Trophoblast cell (in vitro differentiated cells and primary cell): ENCODE measurements around the gene HPSE2.

Experiments used
- DNase-seq, 2 donors: peaks; one replicate each; pipeline ENCODE4 v3.0.0-alpha.2; 2016
- H2AFZ ChIP-seq: 2 replicates; pipeline ENCODE4 v1.6.1; 2013; ENCODE audit warnings: low read length, moderate library complexity, mild to moderate bottlenecking; ENCODE audit not compliant: insufficient read depth, poor library complexity
- H2AK5ac ChIP-seq: 2 replicates; pipeline ENCODE4 v1.6.1; 2013; ENCODE audit warnings: mild to moderate bottlenecking, low read length
- H2BK120ac ChIP-seq: 2 replicates; pipeline ENCODE4 v1.6.1; 2013; ENCODE audit warnings: low read length, mild to moderate bottlenecking, moderate library complexity; ENCODE audit not compliant: insufficient read depth, poor library complexity
- H2BK12ac ChIP-seq: 2 replicates; pipeline ENCODE4 v1.6.1; 2013; ENCODE audit warnings: mild to moderate bottlenecking, low read length, moderate library complexity
- H2BK5ac ChIP-seq: 2 replicates; pipeline ENCODE4 v1.6.1; 2013; ENCODE audit warnings: low read length, low read depth, moderate library complexity, mild to moderate bottlenecking; ENCODE audit not compliant: poor library complexity
- H3K14ac ChIP-seq: 2 replicates; pipeline ENCODE4 v1.6.1; 2013; ENCODE audit warnings: mild to moderate bottlenecking, low read length
- H3K18ac ChIP-seq: 2 replicates; pipeline ENCODE4 v1.6.1; 2013; ENCODE audit warnings: mild to moderate bottlenecking, low read length
- H3K23ac ChIP-seq: 2 replicates; pipeline ENCODE4 v1.6.1; 2013; ENCODE audit warnings: low read length
- H3K27ac ChIP-seq: 2 replicates; pipeline ENCODE4 v1.5.1; 2013; ENCODE audit warnings: low read depth, mild to moderate bottlenecking, inconsistent platforms, low read length, moderate library complexity
- H3K27me3 ChIP-seq: 2 replicates; pipeline ENCODE4 v1.6.1; 2013; ENCODE audit warnings: inconsistent platforms, mild to moderate bottlenecking, low read length, moderate library complexity; ENCODE audit not compliant: insufficient read depth
- H3K36me3 ChIP-seq, 2 experiments: 1 replicate in 1 of 2; 2 replicates in 1 of 2; pipeline ENCODE4 v1.6.1; 2013; ENCODE audit warnings: low read length in 2 of 2, mild to moderate bottlenecking in 2 of 2, moderate library complexity in 1 of 2; ENCODE audit not compliant: insufficient read depth in 2 of 2, control insufficient read depth in 1 of 2
- H3K4ac ChIP-seq: 2 replicates; pipeline ENCODE4 v1.6.1; 2013; ENCODE audit warnings: low read depth, mild to moderate bottlenecking, low read length, moderate library complexity
- H3K4me1 ChIP-seq, 2 experiments: 1 replicate in 1 of 2; 2 replicates in 1 of 2; pipeline ENCODE4 v1.6.1; 2013; ENCODE audit warnings: low read length in 2 of 2, mild to moderate bottlenecking in 2 of 2, moderate library complexity in 1 of 2; ENCODE audit not compliant: insufficient read depth in 2 of 2, control insufficient read depth in 1 of 2
- H3K4me2 ChIP-seq: 2 replicates; pipeline ENCODE4 v1.6.1; 2013; ENCODE audit warnings: inconsistent platforms, mild to moderate bottlenecking, low read length, moderate library complexity
- H3K4me3 ChIP-seq: 2 replicates; pipeline ENCODE4 v1.5.1; 2013; ENCODE audit warnings: mild to moderate bottlenecking, low read depth, low read length, inconsistent platforms
- H3K79me1 ChIP-seq: one replicate; pipeline ENCODE4 v1.6.1; 2013; ENCODE audit warnings: low read length
- H3K79me2 ChIP-seq: 2 replicates; pipeline ENCODE4 v1.6.1; 2013; ENCODE audit warnings: low read length, mild to moderate bottlenecking; ENCODE audit not compliant: control insufficient read depth, insufficient read depth, poor library complexity
- H3K9ac ChIP-seq: 2 replicates; pipeline ENCODE4 v1.6.1; 2013; ENCODE audit warnings: mild to moderate bottlenecking, low read length
- H3K9me3 ChIP-seq: 2 replicates; pipeline ENCODE4 v1.6.1; 2013; ENCODE audit warnings: low read depth, mild to moderate bottlenecking, control low read depth, inconsistent platforms, low read length; ENCODE audit not compliant: insufficient read depth
- H4K12ac ChIP-seq: 2 replicates; pipeline ENCODE4 v1.6.1; 2013; ENCODE audit warnings: low read depth, mild to moderate bottlenecking, low read length, moderate library complexity
- H4K8ac ChIP-seq: 2 replicates; pipeline ENCODE4 v1.6.1; 2013; ENCODE audit warnings: low read depth, mild to moderate bottlenecking, low read length, moderate library complexity
- H4K91ac ChIP-seq: one replicate; pipeline ENCODE4 v1.6.1; 2013; ENCODE audit warnings: low read depth, mild to moderate bottlenecking, low read length, moderate library complexity
- WGBS: extraction: QIAGEN DNeasy Blood & Tissue Kit; methylation state at CpG from one replicate; pipeline ENCODE4 v1.1.7; 2013; ENCODE audit warnings: missing lambda C conversion rate; ENCODE audit not compliant: insufficient read length, insufficient coverage; ENCODE audit errors: extremely low coverage; 5-methylcytosine and 5-hydroxymethylcytosine counted together

Gene HPSE2

GRCh38 chr10:99172950-99173349, 62.7 kb downstream of the HPSE2 start:
- no peak overlapping the region for H4K12ac ChIP-seq
- H3K36me3 ChIP-seq: no peaks in the 10 kb centered on the region
- H2BK5ac ChIP-seq: no peak overlapping the region
- no peak overlapping the region for H3K18ac ChIP-seq
- H3K27ac ChIP-seq: no peak overlapping the region
- H3K23ac ChIP-seq: no peak overlapping the region
- H2BK120ac ChIP-seq: no peak overlapping the region
- H3K4me2 ChIP-seq: no peak overlapping the region
- no peak overlapping the region for H2AK5ac ChIP-seq
- no peak overlapping the region for H4K8ac ChIP-seq
- H3K9ac ChIP-seq: no peak overlapping the region
- no CpG with 5 or more reads among the region's 1 CpG for WGBS
- no peak overlapping the region for H3K14ac ChIP-seq
- no peak overlapping the region for H2BK12ac ChIP-seq
- H3K27me3 ChIP-seq: no peaks in the 10 kb centered on the region
- no peaks in the 10 kb centered on the region for H3K79me2 ChIP-seq
- DNase-seq: no peak
- H2AFZ ChIP-seq: no peak overlapping the region
- H3K9me3 ChIP-seq: no peaks in the 10 kb centered on the region
- no peak overlapping the region for H3K4me3 ChIP-seq
- no peak overlapping the region for H4K91ac ChIP-seq
- no peak overlapping the region for H3K4ac ChIP-seq
- no peaks in the 10 kb centered on the region for H3K79me1 ChIP-seq
- H3K4me1 ChIP-seq: no peaks in the 10 kb centered on the region

GRCh38 chr10:99172128-99172738, 63.4 kb downstream of the HPSE2 start:
- no peaks in the 10 kb centered on the region for H3K79me1 ChIP-seq
- no peak overlapping the region for H2BK5ac ChIP-seq
- H3K23ac ChIP-seq: no peak overlapping the region
- DNase-seq: peak; percentile 17 to 58
- no peak overlapping the region for H2AK5ac ChIP-seq
- H3K4me2 ChIP-seq: no peak overlapping the region
- no peaks in the 10 kb centered on the region for H3K36me3 ChIP-seq
- H3K18ac ChIP-seq: no peak overlapping the region
- H3K9me3 ChIP-seq: no peaks in the 10 kb centered on the region
- H2AFZ ChIP-seq: no peak overlapping the region
- H3K4me1 ChIP-seq: no peaks in the 10 kb centered on the region
- no peak overlapping the region for H3K27ac ChIP-seq
- no peak overlapping the region for H2BK120ac ChIP-seq
- no peak overlapping the region for H3K9ac ChIP-seq
- no peak overlapping the region for H2BK12ac ChIP-seq
- no peak overlapping the region for H4K12ac ChIP-seq
- WGBS: no CpG with 5 or more reads among the region's 5 CpGs
- no peak overlapping the region for H3K14ac ChIP-seq
- H4K91ac ChIP-seq: no peak overlapping the region
- no peak overlapping the region for H4K8ac ChIP-seq
- H3K4me3 ChIP-seq: no peak overlapping the region
- H3K79me2 ChIP-seq: no peaks in the 10 kb centered on the region
- H3K4ac ChIP-seq: no peak overlapping the region
- no peaks in the 10 kb centered on the region for H3K27me3 ChIP-seq

GRCh38 chr10:99170116-99170675, 65.5 kb downstream of the HPSE2 start:
- DNase-seq: no peak
- Histone ChIP-seq H2AK5ac (no peak overlapping the region), H3K4me1 (no peaks in the 10 kb centered on the region), H4K12ac (no peak overlapping the region), H2BK12ac (no peak overlapping the region), H4K91ac (no peak overlapping the region), H3K27ac (no peak overlapping the region), H3K18ac (no peak overlapping the region), H3K36me3 (no peaks in the 10 kb centered on the region), H3K27me3 (no peaks in the 10 kb centered on the region), H3K4me3 (no peak overlapping the region), H2AFZ (no peak overlapping the region), H3K23ac (no peak overlapping the region), H3K14ac (no peak overlapping the region), H2BK5ac (no peak overlapping the region), H2BK120ac (no peak overlapping the region), H3K79me2 (no peaks in the 10 kb centered on the region), H4K8ac (no peak overlapping the region), H3K4ac (no peak overlapping the region), H3K4me2 (no peak overlapping the region), H3K79me1 (no peaks in the 10 kb centered on the region), H3K9me3 (no peaks in the 10 kb centered on the region), H3K9ac (no peak overlapping the region)
- WGBS: no CpG with 5 or more reads among the region's 2 CpGs

GRCh38 chr10:99161165-99161564, 74.5 kb downstream of the HPSE2 start:
- Histone ChIP-seq H3K36me3 (no peaks in the 10 kb centered on the region), H3K23ac (no peak overlapping the region), H3K4me3 (no peak overlapping the region), H3K9me3 (no peaks in the 10 kb centered on the region), H3K4ac (no peak overlapping the region), H3K18ac (no peak overlapping the region), H4K8ac (no peak overlapping the region), H2BK120ac (no peak overlapping the region), H3K27ac (no peak overlapping the region), H4K91ac (no peak overlapping the region), H3K79me2 (no peaks in the 10 kb centered on the region), H3K27me3 (no peaks in the 10 kb centered on the region), H2AFZ (no peak overlapping the region), H2BK12ac (no peak overlapping the region), H3K9ac (no peak overlapping the region), H4K12ac (no peak overlapping the region), H3K14ac (no peak overlapping the region), H2AK5ac (no peak overlapping the region), H2BK5ac (no peak overlapping the region), H3K4me1 (no peaks in the 10 kb centered on the region), H3K79me1 (no peaks in the 10 kb centered on the region), H3K4me2 (no peak overlapping the region)
- DNase-seq: no peak
- no CpG with 5 or more reads among the region's 4 CpGs for WGBS
